AG09309 (cell line): Measurements from ENCODE around the gene HUNK.

Experiments
- DNase-seq: peaks from one replicate; pipeline ENCODE4 v3.0.0-alpha.2; 2010; ENCODE audit warnings: low read depth
- H3K4me3 ChIP-seq: 2 replicates; pipeline ENCODE4 v1.5.1; 2011; ENCODE audit warnings: mild to moderate bottlenecking, low read depth, low read length, moderate library complexity; ENCODE audit not compliant: control insufficient read depth
- CTCF ChIP-seq: IDR thresholded peaks from 2 replicates; pipeline ENCODE4 v1.5.1; 2011; ENCODE audit warnings: mild to moderate bottlenecking, low read depth, low read length, inconsistent platforms; ENCODE audit not compliant: insufficient read depth, control insufficient read depth; ENCODE audit errors: missing control alignments

HUNK gene

DNA sequence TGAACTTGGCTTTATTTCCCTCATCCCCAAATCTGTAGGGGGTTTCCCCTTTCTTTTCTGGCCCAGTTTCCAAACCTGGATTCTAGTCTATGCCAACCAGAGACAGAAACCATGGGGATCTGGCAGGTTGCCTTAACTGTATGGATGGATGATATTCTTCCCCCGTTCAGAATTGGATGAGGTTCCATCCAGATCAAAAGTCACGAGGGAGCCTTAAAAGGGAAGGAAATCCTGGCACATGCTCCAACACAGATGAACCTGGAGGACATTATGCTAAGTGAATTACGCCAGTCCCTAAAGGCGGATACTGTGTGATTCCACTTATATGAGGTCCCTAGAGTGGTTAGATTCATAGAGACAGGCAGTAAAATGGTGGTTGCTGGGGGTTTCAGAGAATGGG lies 124.4 kb downstream of the HUNK start:
- H3K4me3 ChIP-seq, result no peak overlapping the region
- TF ChIP-seq CTCF, result no peak
- no peak for DNase-seq

DNA sequence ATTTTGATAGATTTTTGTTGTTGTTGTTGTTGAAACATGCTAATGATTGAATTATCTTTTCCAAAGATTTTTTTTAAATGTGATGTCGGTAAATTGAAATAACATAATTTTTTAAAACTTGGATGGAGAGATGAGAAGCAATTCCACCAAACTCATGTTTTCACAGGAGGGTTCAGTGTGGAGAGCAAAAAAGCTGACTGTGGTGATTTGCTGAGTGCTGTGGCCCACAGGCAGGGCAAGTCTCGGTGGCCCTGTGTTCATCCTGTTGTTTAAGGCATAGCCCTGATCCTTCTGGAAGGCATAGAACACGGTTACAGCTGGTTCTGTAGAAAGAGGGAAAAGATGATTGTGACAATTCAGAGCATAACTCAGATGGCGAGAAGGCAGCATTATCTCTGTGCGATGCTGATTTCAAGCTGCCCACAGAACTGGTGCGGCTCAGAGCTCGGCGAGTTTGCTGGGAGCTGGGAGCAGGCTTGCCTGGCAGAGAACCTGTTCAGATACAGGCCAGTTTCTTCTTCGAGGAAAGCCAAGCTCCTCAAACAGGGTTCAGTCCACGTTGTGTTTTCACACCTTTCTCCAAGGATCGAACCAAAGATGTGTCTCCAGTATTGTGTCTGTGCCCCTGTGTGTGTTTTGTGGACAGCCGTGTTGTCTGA lies 127.1 kb downstream of the HUNK start:
- no peak overlapping the region for H3K4me3 ChIP-seq
- TF ChIP-seq CTCF, result no peak
- DNase-seq, result no peak

GRCh38 chr21:32001390-32001789 lies 128.6 kb downstream of the HUNK start:
- H3K4me3 ChIP-seq, result no peak overlapping the region
- no peak for TF ChIP-seq CTCF
- no peak for DNase-seq

- no peak for DNase-seq
- TF ChIP-seq CTCF, result no peak
Observed at GRCh38 chr21:32003411-32003810, 130.6 kb downstream of the HUNK start.

DNA sequence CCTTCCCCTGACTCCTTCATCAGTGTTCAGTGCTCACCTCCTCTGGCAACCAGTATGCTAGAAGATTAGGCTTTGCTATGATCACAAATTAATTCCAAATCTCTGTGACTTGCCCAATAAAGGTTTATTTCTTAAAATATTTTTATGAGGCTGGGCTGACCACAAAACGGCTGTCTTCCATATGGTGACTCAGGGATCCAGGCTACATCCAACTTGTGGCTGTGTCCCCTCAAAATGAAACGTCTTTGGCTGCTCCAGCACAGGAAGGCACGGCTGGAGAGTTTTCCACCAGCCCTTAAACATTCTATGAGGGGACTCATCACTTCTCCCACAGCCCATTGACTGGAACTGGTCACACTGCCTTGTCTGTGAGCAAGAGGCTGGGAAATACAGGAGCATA lies 131.5 kb downstream of the HUNK start:
- H3K4me3 ChIP-seq, result no peak overlapping the region
- no peak for DNase-seq
- TF ChIP-seq CTCF, result no peak

More at GRCh38 chr21:32003411-32003810, 130.6 kb downstream of the HUNK start:
- no peak overlapping the region for H3K4me3 ChIP-seq

DNA sequence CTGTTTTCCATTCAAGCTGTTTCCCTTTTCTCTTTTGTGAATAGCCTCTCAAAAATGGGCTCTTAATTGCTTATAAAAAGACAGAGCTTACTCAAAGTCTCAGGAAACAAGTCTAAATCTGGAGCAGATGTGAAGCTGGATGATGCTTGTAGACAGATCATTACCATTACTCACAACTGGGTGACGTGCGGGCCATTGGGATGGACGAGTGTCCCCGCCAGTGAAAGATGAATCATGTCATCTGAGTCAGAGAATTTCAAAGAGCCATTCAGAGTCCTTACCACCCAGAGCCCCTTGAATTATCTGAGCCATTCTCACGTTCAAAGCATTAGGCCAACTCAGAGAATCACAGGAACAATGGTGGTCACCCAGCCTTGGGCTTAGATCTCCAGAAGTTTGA lies 134.6 kb downstream of the HUNK start:
- H3K4me3 ChIP-seq, result no peak overlapping the region
- peak; percentile 67 for DNase-seq
- TF ChIP-seq CTCF, result no peak
